SU-DHL-6 (cell line): ENCODE data around the gene SLC9A1.

Experiments used
- H2AFZ ChIP-seq: fragments of 200-600 bp; sonication (generic); 2 replicates; pipeline ENCODE4 v1.6.1; 2014; ENCODE audit warnings: low read depth, mild to moderate bottlenecking, moderate library complexity, mixed read lengths, antibody characterized with exemption, low read length; ENCODE audit not compliant: severe bottlenecking
- H3F3A ChIP-seq: fragments of 200-600 bp; shearing (Covaris generic); 2 replicates; pipeline ENCODE4 v1.6.0; 2016; ENCODE audit warnings: antibody characterized with exemption, mild to moderate bottlenecking; ENCODE audit not compliant: insufficient read depth
- H3K27ac ChIP-seq: fragments of 200-600 bp; sonication (generic); 2 replicates; pipeline ENCODE4 v1.5.1; 2016; ENCODE audit warnings: low read depth, mild to moderate bottlenecking, low read length, moderate library complexity, mixed read lengths
- H3K27me3 ChIP-seq: fragments of 200-600 bp; sonication (generic), shearing (Covaris generic); 2 replicates; pipeline ENCODE4 v1.6.0; 2014; ENCODE audit warnings: mild to moderate bottlenecking, low read length
- H3K36me3 ChIP-seq: fragments of 200-600 bp; sonication (generic); 2 replicates; pipeline ENCODE4 v1.6.1; 2014; ENCODE audit warnings: mild to moderate bottlenecking, low read length, mixed read lengths
- H3K4me2 ChIP-seq: fragments of 300-600, 200-600 bp; shearing (Covaris generic), sonication (generic); 2 replicates; pipeline ENCODE4 v1.6.0; 2014; ENCODE audit warnings: low read length, low read depth, mild to moderate bottlenecking; ENCODE audit not compliant: poor library complexity, severe bottlenecking
- H3K4me3 ChIP-seq: fragments of 200-600 bp; sonication (generic); 2 replicates; pipeline ENCODE4 v1.5.1; 2014; ENCODE audit warnings: antibody characterized with exemption, low read length, mild to moderate bottlenecking, mixed read lengths; ENCODE audit not compliant: insufficient read depth, poor library complexity, severe bottlenecking
- H3K79me2 ChIP-seq: fragments of 200-600 bp; sonication (generic); 2 replicates; pipeline ENCODE4 v1.6.1; 2014; ENCODE audit warnings: mild to moderate bottlenecking, low read length, moderate library complexity; ENCODE audit not compliant: insufficient read depth
- H3K9ac ChIP-seq: fragments of 200-600 bp; sonication (generic); 2 replicates; pipeline ENCODE4 v1.7.0; 2014; ENCODE audit warnings: mild to moderate bottlenecking, low read length
- H3K9me2 ChIP-seq: fragments of 200-600 bp; sonication (generic); replicated peaks from 2 replicates; pipeline ENCODE4 v1.6.1; 2014; ENCODE audit warnings: low read length; ENCODE audit not compliant: insufficient read depth
- H3K9me3 ChIP-seq: fragments of 200-600 bp; sonication (generic); 2 replicates; pipeline ENCODE4 v1.6.1; 2014; ENCODE audit warnings: low read length, mixed read lengths; ENCODE audit not compliant: insufficient read depth
- H4K20me1 ChIP-seq: fragments of 200-600 bp; sonication (generic); 2 replicates; pipeline ENCODE4 v1.6.1; 2014; ENCODE audit warnings: low read depth, mild to moderate bottlenecking, antibody characterized with exemption, low read length, moderate library complexity, mixed read lengths
- EZH2phosphoT487 ChIP-seq: fragments of 200-600 bp; sonication (generic), shearing (Covaris generic); conservative IDR thresholded peaks from 2 replicates; pipeline ENCODE4 v1.6.1; 2018; ENCODE audit warnings: mild to moderate bottlenecking, antibody characterized with exemption, low read length, moderate library complexity, mixed read lengths
- TF ChIP-seq, protein P1 (sequence below): fragments of 200-600 bp; sonication (generic); IDR thresholded peaks from one replicate; pipeline ENCODE4 v1.5.1; 2017; ENCODE audit warnings: antibody characterized with exemption, mild to moderate bottlenecking, low read length, moderate library complexity; ENCODE audit not compliant: insufficient read depth, poor library complexity, severe bottlenecking

SLC9A1 gene

DNA sequence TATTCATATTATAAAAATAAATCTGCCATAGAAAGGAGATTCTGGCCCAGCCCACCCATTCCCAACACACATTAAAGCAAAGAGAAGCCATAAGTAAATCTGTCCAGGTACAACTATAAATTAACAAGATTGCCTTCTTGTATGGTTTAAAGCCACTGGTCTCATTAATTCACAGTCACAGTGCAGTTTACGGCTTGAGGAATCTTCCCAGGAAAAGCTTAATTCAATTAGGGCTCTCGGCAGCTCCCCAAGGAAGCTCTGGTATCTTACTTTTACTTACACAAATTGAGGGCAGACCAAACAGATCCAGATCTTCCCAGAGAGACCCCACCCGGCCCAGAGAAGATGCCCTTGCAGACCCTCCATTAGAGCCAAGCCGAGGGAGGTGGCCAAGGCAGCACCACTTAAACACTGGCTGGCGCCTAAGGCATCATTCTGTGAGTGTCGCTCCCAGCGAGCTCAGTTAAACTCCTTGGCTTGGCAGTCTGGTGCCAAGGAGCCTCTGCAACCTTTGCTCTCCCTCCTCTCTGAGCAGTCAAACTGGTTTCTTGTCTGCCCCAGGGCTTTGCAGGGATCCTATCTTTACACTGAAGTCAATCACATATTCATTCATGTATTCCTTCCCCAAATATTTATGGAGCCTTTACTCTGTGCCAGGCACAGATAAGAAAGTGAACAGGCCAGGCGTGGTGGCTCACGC lies 10.7 kb downstream of the SLC9A1 start:
- no peak overlapping the region for H3K9ac ChIP-seq
- no peaks in the 10 kb centered on the region for H3K36me3 ChIP-seq
- no peaks in the 10 kb centered on the region for H4K20me1 ChIP-seq
- H3K79me2 ChIP-seq = no peaks in the 10 kb centered on the region
- TF ChIP-seq EZH2phosphoT487 = no peak
- H3K27me3 ChIP-seq = no peaks in the 10 kb centered on the region
- no peaks in the 10 kb centered on the region for H3K9me2 ChIP-seq
- H3K27ac ChIP-seq = no peak overlapping the region
- no peak overlapping the region for H3K4me3 ChIP-seq
- no peak overlapping the region for H2AFZ ChIP-seq
- H3F3A ChIP-seq = no peaks in the 10 kb centered on the region
- no peaks in the 10 kb centered on the region for H3K9me3 ChIP-seq
- no peak overlapping the region for H3K4me2 ChIP-seq

DNA sequence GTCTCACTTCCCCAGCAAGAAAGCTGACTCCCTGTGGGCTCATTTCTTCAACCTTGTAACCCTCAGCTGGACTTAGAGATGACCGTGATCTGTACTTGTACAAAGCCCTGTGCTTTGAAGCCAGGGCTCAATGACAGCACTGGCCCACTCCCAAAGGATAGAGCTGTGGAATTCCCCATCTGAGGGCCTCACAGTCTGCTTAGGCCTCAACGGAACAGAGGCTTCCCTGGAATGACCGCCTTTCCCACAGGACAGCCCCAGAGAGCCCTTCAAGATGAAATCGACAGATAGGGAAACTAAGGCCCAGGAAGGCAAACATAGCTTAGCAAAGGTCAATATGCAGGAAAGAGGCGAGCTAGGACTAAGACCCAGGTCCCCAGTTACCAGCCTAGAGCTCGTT lies 11.5 kb downstream of the SLC9A1 start:
- no peaks in the 10 kb centered on the region for H3F3A ChIP-seq
- H3K4me2 ChIP-seq = no peak overlapping the region
- H3K9me2 ChIP-seq = no peaks in the 10 kb centered on the region
- no peak overlapping the region for H2AFZ ChIP-seq
- H4K20me1 ChIP-seq = no peaks in the 10 kb centered on the region
- H3K9me3 ChIP-seq = no peaks in the 10 kb centered on the region
- H3K27ac ChIP-seq = no peak overlapping the region
- no peaks in the 10 kb centered on the region for H3K27me3 ChIP-seq
- H3K79me2 ChIP-seq = no peaks in the 10 kb centered on the region
- TF ChIP-seq, protein P1, sequence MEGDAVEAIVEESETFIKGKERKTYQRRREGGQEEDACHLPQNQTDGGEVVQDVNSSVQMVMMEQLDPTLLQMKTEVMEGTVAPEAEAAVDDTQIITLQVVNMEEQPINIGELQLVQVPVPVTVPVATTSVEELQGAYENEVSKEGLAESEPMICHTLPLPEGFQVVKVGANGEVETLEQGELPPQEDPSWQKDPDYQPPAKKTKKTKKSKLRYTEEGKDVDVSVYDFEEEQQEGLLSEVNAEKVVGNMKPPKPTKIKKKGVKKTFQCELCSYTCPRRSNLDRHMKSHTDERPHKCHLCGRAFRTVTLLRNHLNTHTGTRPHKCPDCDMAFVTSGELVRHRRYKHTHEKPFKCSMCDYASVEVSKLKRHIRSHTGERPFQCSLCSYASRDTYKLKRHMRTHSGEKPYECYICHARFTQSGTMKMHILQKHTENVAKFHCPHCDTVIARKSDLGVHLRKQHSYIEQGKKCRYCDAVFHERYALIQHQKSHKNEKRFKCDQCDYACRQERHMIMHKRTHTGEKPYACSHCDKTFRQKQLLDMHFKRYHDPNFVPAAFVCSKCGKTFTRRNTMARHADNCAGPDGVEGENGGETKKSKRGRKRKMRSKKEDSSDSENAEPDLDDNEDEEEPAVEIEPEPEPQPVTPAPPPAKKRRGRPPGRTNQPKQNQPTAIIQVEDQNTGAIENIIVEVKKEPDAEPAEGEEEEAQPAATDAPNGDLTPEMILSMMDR = no peak
- no peak for TF ChIP-seq EZH2phosphoT487
- H3K9ac ChIP-seq = no peak overlapping the region
- no peak overlapping the region for H3K4me3 ChIP-seq
- no peaks in the 10 kb centered on the region for H3K36me3 ChIP-seq

GRCh38 chr1:27142464-27142863 lies 12.5 kb downstream of the SLC9A1 start:
- no peaks in the 10 kb centered on the region for H3K79me2 ChIP-seq
- H3K27ac ChIP-seq = no peak overlapping the region
- H3F3A ChIP-seq = no peaks in the 10 kb centered on the region

More at GRCh38 chr1:27142464-27142863, 12.5 kb downstream of the SLC9A1 start:
- no peaks in the 10 kb centered on the region for H3K27me3 ChIP-seq
- TF ChIP-seq, protein P1 = no peak
- no peak for TF ChIP-seq EZH2phosphoT487
- no peak overlapping the region for H2AFZ ChIP-seq
- H3K9ac ChIP-seq = no peak overlapping the region
- H4K20me1 ChIP-seq = no peaks in the 10 kb centered on the region
- no peak overlapping the region for H3K4me2 ChIP-seq
- no peaks in the 10 kb centered on the region for H3K9me3 ChIP-seq
- H3K4me3 ChIP-seq = no peak overlapping the region
- no peaks in the 10 kb centered on the region for H3K9me2 ChIP-seq
- H3K36me3 ChIP-seq = no peaks in the 10 kb centered on the region
